ENCODE measurements around the gene PWWP2B.

PWWP2B gene

DNA sequence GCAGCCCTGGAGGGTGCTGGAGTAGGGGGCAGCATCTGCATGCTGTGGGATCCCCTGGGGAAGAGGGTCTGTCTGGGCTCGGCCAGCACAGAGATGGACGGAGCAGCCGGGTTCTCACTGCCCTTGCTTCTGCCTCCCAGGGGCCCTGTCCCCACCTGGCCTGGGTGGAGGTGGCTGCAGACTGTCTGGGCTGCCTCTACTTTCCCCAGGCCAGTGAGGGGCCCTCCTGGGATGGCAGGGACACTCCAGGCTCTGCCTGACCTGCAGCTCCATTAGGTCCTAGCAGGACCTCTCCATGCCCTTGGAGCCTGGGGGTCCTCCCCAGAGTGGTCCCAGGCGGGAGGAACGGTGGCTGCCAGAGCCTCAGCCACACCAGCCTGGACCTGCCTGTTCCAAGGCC lies 63.7 kb downstream of the PWWP2B start:
- DNase-seq = no peak

DNA sequence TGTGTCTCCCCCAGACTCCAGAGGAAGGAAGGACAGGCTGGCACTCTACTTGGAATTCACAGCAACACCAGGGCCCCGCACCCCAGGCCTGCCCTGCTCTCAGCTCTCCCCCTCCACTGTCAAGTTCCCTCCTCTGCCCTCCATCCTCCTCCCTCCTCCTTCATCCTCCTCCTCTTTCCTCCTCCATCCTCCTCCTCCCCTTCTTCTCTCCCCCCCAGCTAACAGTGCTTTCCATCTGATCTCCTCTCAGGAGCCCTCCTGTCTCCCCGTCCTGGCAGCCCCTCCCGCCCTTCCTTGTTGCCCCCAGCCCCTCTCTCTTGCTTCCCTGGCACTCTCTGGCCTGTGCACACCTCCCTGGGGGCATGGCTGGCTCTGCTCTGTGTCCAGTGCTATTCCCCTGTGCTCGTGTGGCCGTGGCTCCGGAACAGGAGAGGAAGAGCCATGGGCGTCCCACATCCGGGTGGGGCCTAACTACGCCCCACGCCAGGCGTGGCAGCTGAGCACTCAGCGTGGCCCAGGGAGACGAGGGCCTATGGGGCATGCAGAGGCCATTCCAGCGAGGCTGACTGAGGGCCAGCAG lies 64.2 kb downstream of the PWWP2B start:
- DNase-seq = no peak

- DNase-seq = peak; percentile 18
Measured at GRCh38 chr10:132461683-132462231, 64.8 kb downstream of the PWWP2B start.

GRCh38 chr10:132462463-132463332 lies 65.7 kb downstream of the PWWP2B start:
- DNase-seq = peak; percentile 15

DNA sequence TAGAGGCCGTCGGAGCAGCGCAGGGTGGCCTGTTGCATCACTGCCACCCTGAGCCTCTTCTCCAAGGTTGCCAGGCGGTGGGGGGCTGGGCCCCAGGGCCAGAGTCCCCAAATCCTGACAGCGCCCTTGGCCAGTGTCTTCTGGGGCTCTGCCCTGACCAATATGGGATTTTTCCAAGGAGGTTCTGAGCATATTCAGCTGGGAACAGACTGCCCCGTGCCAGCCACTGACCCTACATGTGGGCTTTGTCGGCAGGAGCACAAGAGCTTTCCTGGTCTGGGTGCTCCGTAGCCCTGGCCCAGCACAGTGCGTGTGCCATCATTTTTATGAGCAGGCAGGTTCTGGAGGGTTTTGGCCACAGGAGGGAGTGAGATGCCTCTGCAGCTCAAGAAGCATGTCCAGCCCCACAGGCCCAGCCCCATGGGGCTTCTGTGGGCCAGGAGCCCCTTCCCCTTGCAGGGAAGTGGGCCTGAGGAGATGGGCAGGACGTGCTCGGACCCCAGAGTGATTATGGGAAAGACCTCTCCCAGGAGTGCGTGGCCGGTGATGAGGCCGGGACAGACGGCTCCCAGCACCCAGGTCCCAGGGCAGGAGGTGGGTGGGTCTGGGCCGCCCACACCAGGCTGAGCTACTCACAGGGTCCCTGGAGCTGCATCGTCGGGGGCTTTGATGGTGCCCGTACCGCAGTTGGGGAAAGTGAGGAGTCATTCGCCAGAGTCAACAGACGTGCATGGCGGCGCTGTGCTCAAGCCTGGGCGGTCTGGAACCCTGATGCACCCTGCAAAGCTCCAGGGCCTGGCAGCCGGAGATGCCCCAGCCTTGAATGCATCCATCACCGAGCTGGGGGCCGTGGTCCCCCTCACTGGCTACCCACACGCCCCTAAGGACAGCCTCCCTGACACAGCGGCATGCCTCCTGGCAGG lies 66.6 kb downstream of the PWWP2B start:
- DNase-seq = no peak

- DNase-seq = peak; percentile 86
Measured at GRCh38 chr10:132464256-132465192, 67.5 kb downstream of the PWWP2B start.

DNA sequence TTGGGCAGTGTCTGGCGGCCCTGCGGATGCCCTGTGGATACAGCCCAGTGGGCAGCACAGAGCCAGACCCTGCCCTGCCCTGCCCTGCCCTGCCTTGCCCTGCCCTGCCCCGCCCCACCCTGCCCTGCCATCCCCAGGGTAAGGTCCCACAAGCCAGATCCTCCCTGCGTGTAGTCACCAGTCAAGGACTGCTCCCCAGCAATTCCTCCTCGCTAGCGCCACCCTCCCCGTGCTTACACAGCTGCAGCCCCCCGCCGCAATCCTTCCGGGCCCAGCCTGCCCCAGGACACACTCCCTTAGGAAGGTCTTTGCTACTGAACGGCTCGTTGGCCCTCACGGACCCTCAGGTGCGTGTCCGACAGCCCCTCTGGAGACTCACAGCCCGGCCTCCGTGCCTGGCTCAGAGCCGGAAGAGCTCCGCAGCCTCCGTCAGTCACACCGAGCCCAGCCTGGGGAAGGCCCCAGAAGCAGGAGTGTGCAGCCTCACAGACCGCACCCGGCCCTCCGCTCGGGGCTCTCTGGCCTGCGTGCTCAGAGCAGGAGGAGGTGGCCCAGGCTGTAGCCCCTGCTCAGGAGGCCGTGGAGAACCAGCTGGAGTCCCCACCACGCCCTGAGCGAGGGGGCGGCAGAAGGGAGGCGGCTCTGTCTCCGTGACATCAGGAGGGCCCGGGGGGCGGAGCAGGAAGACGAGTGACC lies 68.3 kb downstream of the PWWP2B start:
- DNase-seq = no peak

- DNase-seq = no peak
Measured at GRCh38 chr10:132465889-132466519, 69.0 kb downstream of the PWWP2B start.

DNA sequence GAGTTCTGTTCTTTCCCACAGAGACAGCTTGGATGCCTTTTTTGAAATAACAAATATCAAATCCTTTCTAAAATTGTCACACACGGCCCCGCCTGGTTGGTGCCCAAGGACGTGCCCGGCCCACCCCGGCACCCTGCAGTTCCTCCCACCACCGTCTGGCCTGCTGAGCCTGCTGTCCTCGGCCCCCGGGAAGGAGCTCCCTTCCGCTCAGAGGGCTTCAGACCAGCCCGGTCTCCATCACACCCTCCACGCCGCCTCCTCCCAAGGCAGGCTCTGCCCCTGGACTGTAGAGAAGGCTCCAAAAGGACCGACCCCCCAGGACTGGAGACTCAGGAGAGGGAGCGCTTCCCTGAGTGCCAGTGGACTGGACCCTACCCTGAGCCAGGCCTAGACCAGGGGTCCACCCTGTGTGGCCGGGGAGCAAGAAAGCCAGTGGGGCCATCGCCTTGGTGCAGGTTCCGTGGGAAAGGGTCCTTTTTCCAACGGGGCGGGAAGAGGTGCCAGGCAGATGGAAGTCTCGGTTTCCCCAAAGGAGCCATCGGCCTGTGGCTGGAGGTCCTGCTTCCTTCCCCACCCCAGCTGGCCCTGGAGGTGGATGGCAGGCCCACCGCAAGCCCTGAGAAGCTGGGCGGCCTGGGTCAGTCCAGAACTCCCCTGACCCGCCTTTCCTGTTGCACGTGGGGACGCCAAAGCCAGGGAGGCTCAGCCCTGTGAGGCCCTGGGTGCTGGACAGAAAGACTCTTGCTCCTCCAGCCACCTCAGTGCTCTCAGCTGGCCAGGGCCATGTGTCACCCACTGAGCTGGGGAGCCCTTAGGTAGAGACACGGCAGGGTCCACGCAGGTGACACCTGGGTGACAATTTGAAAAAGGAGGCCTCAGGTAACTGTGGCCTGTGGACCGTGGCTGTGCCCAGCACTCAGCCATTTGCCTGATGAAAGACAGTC lies 69.8 kb downstream of the PWWP2B start:
- no peak for DNase-seq

Data from right hindlimb (tissue), 1 donor.